Hepatic stellate cell (primary cell): ENCODE measurements around the gene ST6GALNAC1.
"Not testable (repeated sequence)": the region's sequence is repeated elsewhere in the genome, so short reads cannot be mapped to it uniquely, and the experiment has no call there.

ENCODE experiments used
- DNase-seq: peaks from one replicate; pipeline ENCODE4 v3.0.0; 2011; ENCODE audit warnings: low spot score

Gene ST6GALNAC1

DNA sequence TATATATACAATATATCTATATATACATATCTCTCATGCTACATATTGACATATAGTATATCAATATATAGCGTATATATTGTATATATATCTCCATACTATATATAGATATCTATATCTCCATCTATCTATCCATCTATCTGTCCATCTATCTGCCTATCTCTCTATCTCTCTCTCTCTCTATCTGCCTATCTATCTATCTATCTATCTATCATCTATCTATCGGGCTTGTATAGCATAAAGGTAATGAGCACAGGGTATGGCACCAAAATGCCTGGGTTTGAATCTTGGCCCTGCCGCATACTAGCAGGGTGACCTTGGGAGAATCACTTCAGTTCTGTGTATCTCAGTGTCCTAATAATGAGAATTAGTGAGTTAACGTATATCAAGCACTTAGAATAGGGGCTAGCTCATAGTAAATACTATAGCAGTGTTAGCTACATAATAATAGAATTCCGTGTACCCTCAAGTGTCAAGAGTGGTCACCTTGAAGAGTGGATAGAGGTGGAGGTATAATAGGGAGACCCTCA lies 1.5 kb downstream of the ST6GALNAC1 start:
- DNase-seq = no peak

DNA sequence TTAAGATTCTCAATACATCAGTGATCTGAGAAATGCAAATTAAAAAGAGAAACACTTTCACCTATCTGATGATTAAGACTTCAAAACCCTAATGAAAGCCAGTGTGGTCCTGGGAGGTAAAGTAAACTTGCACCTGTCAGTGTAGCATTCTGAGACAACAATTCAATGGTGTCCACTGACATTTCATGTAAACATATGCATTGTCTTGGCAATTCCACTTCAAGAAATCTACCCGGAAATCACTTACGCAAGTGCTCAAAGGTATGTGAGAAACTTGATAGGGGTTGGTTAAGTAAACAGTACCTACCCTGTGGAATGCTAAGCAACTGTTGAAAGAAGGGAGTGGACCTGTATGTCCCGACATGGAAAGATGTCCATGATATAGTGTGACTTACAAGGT lies 2.1 kb downstream of the ST6GALNAC1 start:
- DNase-seq = no peak

DNA sequence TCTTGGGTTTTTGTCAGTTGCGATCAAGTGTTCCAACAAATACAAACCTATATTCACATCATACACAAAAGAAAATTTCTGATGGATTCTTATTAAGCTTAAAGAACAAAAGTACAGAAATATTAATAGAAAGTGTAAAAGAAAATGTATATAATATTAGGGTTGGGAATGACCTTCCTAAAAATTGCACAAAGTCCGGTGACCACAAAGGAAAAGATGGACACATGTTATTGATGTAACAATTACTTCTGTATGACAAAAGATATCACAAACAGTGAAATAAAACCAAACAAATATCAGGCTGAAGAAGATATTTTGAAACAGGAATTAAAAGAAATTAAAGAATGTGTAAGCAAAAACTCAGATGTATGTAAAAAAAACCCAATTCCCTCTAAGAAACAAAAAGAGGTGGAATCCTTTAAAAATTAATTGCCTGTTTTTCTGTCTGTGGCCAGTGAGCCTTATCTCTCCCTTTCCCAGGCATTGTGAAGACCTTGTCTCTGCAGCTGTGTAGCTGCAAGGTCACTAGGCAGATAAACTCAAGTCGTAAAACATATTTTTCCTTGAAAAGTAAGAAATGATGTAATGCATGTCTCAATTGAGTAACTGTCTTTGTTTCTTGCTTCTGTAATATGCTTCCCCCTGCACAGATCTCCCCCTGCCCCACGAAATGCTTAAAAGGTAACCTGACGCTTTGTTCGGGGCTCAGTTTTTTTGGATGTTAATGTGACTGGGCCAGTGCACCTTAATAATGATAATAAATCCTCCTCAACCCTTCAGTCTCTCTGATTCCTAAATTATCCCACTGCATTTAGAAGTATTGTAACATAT lies 2.8 kb downstream of the ST6GALNAC1 start:
- no peak for DNase-seq

DNA sequence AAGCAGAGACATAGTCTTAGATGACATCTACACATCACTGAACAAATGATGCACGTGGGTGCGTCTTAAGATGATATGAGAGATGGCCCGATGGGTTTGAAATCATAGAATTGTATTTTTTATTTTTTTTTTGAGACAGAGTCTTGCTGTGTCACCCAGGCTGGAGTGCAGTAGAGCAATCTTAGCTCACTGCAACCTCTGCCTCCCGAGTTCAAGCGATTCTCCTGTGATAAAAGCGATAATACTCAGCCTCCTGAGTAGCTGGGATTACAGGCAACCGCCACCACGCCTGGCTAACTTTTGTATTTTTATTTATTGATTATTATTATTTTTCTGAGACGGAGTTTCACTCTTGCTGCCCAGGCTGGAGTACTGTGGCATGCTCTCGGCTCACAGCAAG lies 5.3 kb downstream of the ST6GALNAC1 start:
- DNase-seq = no peak

DNA sequence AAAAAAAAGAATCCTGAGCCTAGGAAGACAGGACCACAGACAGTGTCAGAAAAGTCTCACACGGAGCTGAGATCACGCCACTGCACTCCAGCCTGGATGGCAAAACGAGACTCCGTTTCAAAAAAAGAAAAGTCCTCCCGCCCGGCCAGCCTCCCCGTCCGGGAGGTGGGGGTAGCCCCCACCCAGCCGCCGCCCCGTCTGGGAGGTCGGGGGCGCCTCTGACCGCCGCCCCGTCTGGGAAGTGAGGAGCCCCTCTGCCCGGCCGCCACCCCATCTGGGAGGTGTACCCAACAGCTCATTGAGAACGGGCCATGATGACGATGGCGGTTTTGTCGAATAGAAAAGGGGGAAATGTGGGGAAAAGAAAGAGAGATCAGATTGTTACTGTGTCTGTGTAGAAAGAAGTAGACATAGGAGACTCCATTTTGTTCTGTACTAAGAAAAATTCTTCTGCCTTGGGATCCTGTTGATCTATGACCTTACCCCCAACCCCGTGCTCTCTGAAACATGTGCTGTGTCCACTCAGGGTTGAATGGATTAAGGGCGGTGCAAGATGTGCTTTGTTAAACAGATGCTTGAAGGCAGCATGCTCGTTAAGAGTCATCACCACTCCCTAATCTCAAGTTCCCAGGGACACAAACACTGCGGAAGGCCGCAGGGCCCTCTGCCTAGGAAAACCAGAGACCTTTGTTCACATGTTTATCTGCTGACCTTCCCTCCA lies 6.9 kb downstream of the ST6GALNAC1 start:
- not testable (repeated sequence) for DNase-seq

DNA sequence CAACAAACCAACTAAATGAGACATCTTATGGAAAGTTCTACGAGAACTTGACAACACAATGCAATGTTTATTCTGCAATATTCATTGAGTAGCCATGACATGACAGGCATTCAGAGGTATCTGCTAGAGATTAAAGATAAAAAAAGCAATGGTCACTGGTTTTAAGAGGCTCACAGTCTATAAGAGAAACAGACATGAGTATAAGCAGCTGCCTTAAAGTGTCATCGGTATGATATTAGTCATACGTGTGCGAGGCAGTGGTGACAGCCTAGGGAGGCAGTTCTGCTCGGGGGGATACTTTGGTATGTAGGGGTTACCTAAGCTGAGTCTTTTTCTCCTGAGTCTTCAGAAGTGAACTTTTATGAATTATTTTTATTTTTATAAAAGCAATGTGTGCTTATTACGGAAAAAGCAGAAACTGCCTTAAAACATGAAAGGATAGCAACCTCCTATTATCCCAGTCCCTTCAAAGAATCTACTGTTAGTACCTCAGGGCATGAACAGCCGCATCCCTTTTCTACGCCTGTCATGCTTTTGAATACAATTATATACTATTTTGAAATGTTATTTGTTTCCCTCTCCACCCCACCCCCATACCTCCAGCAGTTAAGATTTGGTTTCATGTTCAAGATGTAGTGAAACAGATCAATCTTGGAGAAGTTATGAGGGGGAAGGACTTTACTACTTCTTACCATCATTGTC lies 7.7 kb downstream of the ST6GALNAC1 start:
- peak; percentile 86 for DNase-seq

DNA sequence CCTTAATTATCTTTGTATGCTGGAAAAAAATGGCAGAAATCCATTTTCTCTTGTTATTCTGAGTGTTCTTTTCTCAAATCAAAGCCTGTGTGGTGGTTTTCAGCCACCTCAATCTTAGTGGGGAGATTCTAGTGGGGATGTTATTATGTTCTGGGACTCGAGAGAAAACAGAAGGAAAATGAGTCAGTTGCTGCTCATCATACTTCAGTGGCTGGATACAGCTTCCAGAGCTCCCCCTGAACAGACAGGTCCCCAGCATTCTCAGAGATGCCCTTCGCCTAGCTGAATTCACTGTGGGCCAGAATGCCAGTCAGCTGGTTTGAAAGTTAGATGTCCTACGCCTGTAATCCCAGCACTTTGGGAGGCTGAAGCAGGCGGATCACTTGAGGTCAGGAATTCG lies 8.5 kb downstream of the ST6GALNAC1 start:
- peak; percentile 72 for DNase-seq

DNA sequence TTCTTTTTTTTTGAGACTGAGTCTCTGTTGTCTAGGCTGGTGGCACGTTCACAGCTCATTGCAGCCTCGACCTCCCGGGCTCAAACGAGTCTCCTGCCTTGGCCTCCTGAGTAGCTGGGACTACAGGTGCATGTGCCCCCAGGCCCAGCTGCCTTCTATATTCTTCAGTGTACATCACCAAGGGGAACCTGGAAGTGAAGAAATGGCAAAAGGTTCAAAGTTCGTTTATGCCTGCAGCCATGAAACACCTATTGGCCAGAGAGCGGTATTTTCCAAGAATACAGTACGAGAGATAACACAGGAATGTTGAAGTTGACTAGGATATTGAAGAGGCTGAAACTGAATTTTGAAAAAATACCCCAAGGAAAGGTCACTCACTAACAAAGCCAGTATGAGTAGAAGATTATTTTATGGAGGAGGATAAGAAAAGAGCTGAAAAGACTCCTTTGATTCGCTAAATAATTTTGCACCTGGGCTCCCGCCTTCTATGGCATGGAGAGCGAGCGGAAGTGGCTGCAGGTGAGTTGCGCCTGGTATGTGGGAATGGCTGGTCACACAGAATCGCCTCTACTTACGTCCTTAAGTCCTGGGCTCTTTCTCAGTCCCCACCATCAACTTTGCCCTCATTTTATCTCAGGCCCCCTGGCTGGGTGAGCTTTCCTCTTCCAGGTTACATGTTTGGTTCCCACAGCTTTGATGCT lies 9.8 kb downstream of the ST6GALNAC1 start:
- DNase-seq = no peak

DNA sequence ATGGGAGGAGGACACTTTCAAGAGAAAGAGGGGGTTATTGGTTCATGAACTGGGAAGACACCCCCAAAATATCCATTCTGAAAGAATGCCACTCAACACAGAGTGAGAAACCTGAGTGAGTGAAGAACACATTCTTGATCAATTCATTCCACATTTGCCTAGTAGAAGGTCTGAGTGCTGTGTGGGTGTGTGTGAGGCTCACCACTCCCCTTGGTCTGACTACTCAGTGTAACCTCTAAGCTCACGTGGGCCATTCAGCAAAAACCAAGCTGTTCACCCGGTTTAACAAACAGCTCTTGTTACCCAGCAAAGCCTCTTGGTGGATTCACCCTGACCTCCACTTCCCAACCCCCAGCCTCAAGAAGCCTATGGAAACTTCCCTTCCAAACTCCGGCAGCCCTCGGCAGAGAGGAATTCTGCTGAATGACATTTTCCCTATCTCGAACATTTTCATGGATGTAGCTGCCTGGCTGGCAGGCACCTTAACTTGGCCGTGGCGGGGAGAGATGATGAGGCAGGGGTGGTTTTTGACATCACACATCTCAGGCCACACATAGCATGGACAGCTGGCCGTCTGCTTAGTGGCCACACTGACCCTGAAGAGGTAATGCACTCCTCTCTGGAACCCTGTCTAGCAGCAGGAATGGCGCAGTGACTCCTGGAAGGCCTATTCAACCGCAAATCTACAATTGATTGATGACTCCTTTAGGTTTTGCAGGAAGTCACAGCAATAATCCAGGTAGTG lies 11.6 kb downstream of the ST6GALNAC1 start:
- no peak for DNase-seq

DNA sequence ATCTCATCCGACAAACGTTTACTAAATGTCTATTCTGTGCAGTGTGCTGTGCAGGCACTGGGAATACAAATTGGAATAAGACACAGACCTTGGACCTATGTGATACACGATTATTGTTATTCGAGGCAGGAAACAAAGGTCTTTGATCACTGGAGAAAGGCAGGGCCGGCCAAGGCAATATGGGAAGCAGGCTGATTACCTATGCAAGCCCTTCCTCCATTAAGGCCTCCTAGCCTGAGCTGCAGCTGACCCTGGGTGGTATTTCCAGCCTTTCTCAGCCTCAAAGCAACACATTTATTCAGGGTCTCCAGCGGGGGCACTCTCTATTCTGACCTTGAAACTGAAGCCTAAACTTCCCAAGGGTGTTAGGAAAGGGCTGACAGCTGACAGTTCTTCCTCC lies 13.4 kb downstream of the ST6GALNAC1 start:
- no peak for DNase-seq

DNA sequence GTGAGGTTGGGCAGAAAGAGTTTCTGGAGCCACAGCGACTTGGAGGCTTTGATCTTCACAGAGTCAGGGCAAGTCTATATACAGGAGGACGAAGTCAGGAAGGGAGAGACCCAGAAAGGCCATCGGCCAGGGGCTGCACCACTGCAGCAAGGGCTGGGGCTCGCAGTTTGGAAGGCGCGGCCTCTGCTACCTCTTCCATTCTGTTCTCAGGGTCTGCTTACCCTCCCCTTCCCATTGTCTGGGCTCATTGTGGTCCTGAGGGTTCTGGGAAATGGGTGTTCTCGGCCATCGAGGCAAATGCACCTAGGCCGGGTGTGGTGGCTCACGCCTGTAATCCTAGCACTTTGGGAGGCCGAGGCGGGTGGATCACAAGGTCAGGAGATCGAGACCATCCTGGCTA lies 16.0 kb downstream of the ST6GALNAC1 start:
- no peak for DNase-seq

DNA sequence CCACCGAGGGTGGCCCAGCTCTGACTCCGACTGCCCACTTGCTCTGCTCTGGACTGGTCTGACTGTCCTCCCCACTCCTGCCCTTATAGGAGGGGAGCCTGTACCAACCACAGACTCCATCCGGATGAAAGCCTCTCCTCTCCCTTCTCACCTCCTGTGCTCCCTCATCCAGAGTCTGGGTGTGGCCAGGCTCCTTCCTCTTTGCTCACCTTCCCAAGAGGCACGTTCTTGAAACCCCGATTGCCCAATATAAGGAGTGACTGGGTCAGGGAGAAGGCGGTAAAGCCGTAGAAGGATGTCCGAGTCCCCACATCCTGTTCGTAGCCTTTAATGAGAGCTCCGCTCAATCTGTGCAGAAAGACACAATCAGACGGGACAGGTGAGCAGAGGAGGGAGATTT lies 17.1 kb downstream of the ST6GALNAC1 start:
- DNase-seq = no peak

DNA sequence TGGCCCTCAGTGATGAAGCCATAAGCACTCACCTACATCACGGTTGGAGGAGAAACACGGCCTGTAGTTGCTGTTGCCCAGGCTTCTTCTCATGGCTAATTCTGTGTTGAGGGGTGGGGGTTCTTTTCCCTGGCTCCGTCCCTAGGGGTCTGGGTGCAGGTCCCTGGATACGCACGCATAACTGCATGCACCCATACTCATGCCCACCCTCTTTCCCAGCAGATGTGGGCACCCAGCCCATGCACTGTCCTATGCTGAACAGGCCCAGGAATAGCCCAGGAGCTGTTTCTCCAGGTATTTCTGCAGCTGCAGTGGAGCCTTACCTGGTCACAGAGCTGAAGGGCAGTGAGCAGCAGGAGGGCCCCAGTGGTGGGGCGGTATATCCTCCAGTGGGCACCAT lies 18.1 kb downstream of the ST6GALNAC1 start:
- no peak for DNase-seq

DNA sequence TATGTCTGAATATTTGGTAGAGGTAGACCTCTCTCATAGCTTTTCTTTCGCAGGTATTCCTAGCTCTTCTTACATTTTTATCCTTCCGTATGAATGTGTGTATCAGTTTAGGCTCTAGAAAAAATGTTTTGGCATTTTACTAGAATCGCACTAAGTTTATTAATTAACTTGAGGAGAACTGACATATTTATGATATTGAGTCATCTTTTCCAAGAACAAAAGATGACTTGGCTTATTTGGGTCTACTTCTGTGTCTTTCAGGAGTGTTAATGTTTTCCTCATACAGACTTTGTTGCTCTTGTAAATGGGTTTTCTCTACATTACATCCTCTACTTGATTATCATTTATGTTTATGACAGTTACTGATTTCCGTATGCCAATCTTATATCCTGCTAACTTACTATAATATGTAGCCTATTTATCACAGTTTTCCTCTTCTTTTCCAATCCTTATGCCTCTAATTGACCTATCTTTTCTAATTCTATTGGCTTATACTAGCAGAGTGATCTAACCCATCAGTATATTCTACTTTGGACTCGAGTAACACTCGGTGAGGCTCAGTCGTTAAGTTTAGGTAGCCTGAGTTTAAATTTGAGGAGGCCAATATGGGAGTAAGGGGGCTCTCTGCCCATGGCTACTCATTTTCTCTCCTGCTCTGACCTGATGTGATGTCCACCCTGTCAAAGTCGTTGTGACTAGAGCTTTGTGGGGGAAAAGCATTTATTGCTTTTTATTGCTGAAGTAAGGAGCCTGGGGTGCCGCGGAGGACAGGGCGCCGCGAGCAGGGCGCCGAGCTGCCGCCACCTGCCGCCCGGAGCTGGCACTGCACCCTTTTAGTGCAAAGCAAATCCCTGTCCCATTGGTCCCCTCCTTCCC lies 20.0 kb downstream of the ST6GALNAC1 start:
- DNase-seq = peak; percentile 80

DNA sequence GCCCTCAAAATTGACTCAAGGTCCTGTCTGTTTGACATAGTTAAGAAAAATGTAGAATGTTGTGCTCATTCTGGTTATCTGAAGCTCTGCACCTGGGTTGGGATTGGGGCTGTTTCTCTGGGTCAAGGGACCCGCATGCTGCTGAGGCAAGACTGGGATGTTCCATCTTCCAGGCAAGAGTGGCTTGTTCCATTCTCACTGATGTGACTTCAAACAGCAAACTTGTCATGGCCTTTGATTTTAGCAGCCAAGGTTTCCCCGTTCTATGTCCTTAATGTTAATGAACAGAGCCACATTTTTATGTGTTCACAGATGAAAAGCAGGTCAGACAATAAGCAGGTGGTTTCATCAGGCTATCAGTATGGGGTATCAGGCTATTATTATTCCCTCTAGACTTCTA lies 25.7 kb downstream of the ST6GALNAC1 start:
- no peak for DNase-seq

DNA sequence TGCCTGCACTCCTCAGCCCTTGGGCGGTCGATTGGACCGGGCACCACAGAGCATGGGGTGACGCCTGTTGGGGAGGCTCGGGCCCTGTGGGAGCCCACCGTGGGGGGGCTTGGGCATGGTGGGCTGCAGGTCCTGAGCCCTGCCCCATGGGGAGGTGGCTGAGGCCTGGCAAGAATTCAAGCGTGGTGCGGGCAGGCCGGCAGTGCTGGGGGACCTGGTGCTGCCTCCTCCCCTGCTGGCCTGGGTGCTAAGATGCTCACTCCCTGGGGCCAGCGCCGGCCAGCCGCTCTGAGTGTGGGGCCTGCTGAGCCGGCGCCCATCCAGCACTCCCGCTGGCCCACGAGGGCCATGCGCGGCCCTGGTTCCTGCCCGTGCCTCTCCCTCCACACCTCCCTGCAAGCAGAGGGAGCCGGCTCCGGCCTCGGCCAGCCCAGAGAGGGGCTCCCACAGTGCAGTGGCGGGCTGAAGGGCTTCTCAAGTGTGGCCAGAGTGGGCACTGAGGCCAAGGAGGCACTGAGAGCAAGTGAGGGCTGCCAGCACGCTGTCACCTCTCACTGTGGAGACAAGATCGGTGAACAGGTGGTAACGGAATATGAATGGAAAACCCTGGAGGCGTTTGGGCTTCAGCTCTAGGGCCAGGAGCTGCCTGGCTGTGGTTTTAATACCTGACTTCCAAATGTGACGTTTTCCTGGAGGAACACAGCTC lies 28.5 kb downstream of the ST6GALNAC1 start:
- DNase-seq = no peak

DNA sequence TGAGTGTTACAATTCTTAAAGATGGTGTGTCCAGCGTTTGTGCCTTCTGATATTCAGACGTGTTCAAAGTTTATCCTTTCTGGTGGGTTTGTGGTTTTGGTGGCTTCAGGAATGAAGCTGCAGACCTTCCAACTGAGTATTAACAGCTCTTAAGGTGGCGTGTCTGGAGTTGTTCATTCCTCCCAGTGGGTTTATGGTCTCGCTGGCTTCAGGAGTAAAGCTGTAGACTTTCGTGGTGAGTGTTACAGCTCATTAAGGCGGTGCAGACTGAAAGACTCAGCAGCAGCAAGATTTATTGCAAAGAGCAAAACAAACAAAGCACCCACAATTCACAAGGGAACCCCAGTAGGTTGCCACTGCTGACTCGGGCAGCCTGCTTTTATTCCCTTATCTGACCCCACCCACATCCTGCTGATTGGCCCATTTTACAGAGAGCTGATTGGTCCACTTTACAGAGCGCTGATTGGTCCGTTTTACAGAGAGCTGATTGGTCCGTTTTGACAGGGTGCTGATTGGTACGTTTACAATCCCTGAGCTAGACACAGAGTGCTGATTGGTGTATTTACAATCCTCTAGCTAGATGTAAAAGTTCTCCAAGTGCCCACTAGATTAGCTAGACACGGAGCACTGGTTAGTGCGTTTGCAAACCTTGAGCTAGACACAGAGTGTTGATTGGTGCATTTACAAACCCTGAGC lies 29.3 kb downstream of the ST6GALNAC1 start:
- DNase-seq = not testable (repeated sequence)

DNA sequence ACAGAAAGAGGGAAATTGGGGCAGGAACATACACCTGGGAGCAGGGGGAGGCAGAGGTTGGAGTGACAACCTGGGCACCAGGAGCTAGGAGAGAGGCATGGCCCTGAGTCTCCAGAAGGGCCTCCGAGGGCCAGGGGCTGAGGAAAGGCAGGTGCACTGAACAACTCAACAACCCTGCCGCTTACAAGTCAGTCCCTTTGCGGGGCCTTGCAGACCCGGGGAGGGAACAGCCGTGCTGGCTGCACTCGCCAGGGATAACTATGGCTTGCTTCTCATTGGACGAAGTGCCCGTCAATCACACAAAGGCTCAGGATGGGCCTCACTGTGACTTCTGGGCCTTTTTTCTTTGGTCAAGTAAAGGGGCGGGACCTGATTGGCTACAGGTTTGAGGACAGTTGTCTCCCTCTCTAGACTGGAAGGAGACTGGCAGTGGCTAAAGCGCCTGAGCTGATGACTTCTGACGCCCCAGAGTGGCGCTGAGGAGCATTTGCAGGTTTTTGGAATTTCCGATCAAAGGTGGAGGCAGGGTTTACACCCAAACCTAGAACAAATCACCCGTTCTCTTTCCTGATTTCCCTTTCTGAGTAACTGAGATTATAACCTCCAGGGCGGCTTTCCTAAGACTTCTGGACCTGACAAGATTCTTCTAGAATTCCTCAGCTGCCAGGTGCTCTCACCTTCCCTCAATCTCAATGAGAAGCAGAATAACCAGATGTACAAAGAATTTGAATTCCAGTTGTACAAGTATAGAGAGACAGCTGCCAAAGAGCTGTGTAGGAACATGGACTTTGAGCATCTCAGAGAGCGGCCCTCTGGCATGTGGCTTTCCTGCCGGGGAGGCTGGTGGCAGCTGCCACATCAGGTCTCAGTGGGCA lies 30.3 kb downstream of the ST6GALNAC1 start:
- no peak for DNase-seq
